Mucosa of descending colon (tissue), 3 donors: ENCODE results near the gene VCAN. TPM values are rescaled to one million over a fixed set of nuclear protein-coding genes. Genes with fewer than 3 reads are reported as not detected.

Experiments
- ATAC-seq: fragments of 200-7000 bp; cut with Tn5 transposase; one replicate; pipeline ENCODE4 v1.9.1; 2020; ENCODE audit warnings: mild to moderate bottlenecking, moderate library complexity
- DNase-seq, 3 donors: peaks; one replicate each; pipeline ENCODE4 v3.0.0-alpha.2; 2020
- H3K36me3 ChIP-seq: fragments of 200-600 bp; one replicate; pipeline ENCODE4 v1.8.0; 2021; ENCODE audit warnings: low read depth, mild to moderate bottlenecking
- H3K4me1 ChIP-seq: fragments of 200-600 bp; one replicate; pipeline ENCODE4 v1.8.0; 2021; ENCODE audit warnings: low read depth, mild to moderate bottlenecking
- H3K4me3 ChIP-seq: fragments of 200-600 bp; one replicate; pipeline ENCODE4 v1.8.0; 2021; ENCODE audit warnings: mild to moderate bottlenecking
- H3K9me3 ChIP-seq: fragments of 200-600 bp; one replicate; pipeline ENCODE4 v1.8.0; 2021; ENCODE audit warnings: mild to moderate bottlenecking
- intact Hi-C, 2 donors: fragments of 100-400 bp; cut with DNase I in 1 of 2; cut with micrococcal nuclease in 1 of 2; formaldehyde crosslinking; loops; one replicate each; pipeline versions ENCODE4 v1.11.0 to v1.11.1; 2022; cut with DNase I, micrococcal nuclease
- total RNA-seq, 3 donors: library from RNA; stranded (reverse); fragmentation: NEBNext Ultra II Directional in 2 of 3; extraction: Animal tissue kit (Norgen Biotek cat#: 25700) in 2 of 3; gene quantifications; one replicate each; pipeline versions ENCODE4 v1.2.1 to v1.2.4, GENCODE V29; 2021 to 2023
- TF ChIP-seq, protein P1 (sequence below): fragments of 200-600 bp; IDR thresholded peaks from one replicate; pipeline ENCODE4 v1.8.0; 2022; ENCODE audit warnings: antibody characterized with exemption, mild to moderate bottlenecking
- donor health status: DM: no; HTN: no; CAD: no; lungs with moderate emphysema.
- donor health status: DM: no; HTN: no; CAD: no.
- donor health status: DM: no; HTN: yes; CAD: no.

Gene VCAN
- total RNA-seq, 3 donors from 2014 or later: 8.8 to 36.0 (median 20.5) TPM

DNA sequence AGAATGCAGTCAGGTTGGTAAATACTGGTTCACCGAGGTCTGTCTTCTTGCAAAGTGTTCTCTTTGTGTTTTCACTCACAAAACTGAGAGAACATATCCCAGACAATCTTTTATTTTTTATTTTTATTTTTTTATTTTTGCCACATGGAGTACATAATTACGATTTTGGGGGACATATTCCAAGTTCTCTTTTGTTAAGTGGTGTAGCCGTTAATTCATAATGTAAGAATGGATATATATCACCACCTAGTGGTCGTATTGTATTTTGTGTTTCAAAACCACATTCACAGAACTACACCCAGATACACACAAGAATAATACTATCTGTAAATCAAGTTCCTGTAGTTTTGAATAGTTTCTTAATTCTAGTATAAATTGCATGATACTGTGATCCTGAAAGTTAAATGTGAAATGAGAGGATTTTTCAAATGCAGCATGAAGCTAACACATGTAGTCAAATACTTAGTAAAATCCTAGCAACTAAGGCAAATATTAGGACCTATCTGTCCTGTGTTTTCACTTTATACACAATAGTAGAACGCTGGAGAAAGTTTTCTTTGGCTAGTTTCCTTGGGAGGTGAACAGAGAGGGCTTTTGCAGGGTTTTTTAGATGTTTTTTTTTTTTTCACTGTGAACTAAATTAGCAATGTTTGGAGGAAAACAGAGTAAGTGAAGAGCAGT is 92.7 kb downstream of the VCAN start:
- ATAC-seq: peak; percentile 49
- TF ChIP-seq, protein P1, sequence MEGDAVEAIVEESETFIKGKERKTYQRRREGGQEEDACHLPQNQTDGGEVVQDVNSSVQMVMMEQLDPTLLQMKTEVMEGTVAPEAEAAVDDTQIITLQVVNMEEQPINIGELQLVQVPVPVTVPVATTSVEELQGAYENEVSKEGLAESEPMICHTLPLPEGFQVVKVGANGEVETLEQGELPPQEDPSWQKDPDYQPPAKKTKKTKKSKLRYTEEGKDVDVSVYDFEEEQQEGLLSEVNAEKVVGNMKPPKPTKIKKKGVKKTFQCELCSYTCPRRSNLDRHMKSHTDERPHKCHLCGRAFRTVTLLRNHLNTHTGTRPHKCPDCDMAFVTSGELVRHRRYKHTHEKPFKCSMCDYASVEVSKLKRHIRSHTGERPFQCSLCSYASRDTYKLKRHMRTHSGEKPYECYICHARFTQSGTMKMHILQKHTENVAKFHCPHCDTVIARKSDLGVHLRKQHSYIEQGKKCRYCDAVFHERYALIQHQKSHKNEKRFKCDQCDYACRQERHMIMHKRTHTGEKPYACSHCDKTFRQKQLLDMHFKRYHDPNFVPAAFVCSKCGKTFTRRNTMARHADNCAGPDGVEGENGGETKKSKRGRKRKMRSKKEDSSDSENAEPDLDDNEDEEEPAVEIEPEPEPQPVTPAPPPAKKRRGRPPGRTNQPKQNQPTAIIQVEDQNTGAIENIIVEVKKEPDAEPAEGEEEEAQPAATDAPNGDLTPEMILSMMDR: no peak
- Histone ChIP-seq H3K36me3 (no peaks in the 10 kb centered on the region), H3K4me1 (no peaks in the 10 kb centered on the region), H3K9me3 (no peaks in the 10 kb centered on the region), H3K4me3 (no peak overlapping the region)
- intact Hi-C loops: loop anchor here (5.0 to 10.0 kb wide), 2 partner anchors 1209 to 1212 kb away; no protein-coding TSS in a partner anchor
- DNase-seq: no peak

DNA sequence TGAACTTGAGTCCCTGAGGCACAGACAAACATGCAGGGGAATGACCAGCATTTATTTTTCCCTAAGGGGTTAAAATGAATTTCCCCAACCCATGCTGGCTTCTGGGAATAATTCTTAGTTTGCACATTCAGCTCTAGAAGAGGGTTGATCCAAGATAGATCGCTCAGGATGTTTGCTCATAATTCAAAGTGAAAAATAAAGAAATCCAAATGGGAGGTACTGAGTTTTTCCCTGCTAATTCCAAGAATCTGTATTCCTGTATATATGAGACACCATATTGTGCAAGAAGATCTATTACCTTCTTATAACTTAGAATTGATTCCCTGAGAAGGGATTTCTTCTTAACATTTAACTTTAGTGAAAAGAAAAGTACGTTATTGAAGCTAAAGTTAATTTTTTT is 96.2 kb downstream of the VCAN start:
- Histone ChIP-seq H3K4me1 (no peaks in the 10 kb centered on the region), H3K4me3 (no peak overlapping the region), H3K9me3 (no peaks in the 10 kb centered on the region), H3K36me3 (no peaks in the 10 kb centered on the region)
- no peak for ATAC-seq
- intact Hi-C loops: loop anchor here in 1 of 2 donors (10.0 kb wide), 1 partner anchor 1213 kb away; no protein-coding TSS in a partner anchor
- TF ChIP-seq, protein P1: no peak
- no peak for DNase-seq

DNA sequence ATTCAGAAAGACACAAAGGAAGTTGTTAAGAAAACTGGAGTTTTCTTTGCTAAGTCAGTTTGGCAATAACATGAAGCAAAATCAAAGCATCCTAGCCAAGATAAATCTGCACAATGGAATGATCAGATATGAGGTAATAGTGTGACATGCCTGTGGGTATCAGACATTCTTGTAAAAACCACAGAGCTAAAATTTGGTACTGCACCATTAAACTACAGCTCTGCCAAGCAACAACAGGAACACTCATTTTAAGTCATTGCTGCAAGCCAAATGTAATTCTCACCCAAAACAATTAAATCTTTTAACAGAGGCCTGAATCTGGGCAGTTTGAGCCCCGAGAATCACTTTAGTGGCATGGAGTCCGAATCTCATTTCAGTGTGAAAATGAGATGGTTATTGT is 96.6 kb downstream of the VCAN start:
- DNase-seq (no peak), ATAC-seq (no peak)
- intact Hi-C loops: loop anchor here in 1 of 2 donors (10.0 kb wide), 1 partner anchor 1213 kb away; no protein-coding TSS in a partner anchor
- H3K36me3 ChIP-seq: no peaks in the 10 kb centered on the region
- H3K9me3 ChIP-seq: no peaks in the 10 kb centered on the region
- TF ChIP-seq, protein P1: no peak
- no peak overlapping the region for H3K4me3 ChIP-seq
- H3K4me1 ChIP-seq: no peaks in the 10 kb centered on the region

DNA sequence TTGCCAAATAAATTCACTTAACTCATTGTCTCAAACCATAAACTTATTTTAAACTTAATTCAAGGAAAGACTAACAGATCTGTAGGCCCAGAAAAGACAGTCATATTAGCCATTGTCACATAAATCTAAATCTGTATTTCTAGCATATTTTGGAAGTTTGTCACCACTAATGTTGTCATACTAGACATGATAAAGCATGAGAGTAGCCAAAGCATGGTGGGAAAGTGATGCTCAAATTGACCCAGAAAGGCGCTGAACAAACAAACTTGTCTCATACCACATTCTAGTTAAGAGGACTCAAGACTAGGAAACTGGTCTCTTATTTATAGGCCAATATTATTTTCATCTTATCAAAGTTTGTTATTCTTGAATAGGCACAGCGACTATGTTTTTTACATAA is 99.4 kb downstream of the VCAN start:
- Histone ChIP-seq H3K4me3 (no peak overlapping the region), H3K9me3 (no peaks in the 10 kb centered on the region), H3K4me1 (no peaks in the 10 kb centered on the region), H3K36me3 (no peaks in the 10 kb centered on the region)
- DNase-seq (no peak), ATAC-seq (no peak)
- intact Hi-C loops: no loop called here
- TF ChIP-seq, protein P1: no peak

DNA sequence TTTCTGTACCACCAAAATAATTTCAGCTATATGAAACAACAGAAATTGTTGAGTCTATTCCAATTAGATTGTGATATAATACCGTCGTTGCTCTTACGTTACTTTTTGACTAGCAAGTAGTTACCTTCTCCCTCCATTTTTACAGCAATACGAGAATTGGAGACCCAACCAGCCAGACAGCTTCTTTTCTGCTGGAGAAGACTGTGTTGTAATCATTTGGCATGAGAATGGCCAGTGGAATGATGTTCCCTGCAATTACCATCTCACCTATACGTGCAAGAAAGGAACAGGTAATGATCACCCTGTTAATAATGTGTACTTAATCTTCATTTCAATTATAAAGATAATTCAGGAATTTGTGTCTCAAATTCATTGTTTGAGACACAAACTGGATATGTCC is 100.7 kb downstream of the VCAN start:
- TF ChIP-seq, protein P1: no peak
- no peak for ATAC-seq
- intact Hi-C loops: no loop called here
- no peak overlapping the region for H3K4me3 ChIP-seq
- no peaks in the 10 kb centered on the region for H3K9me3 ChIP-seq
- DNase-seq: no peak
- no peaks in the 10 kb centered on the region for H3K4me1 ChIP-seq
- no peaks in the 10 kb centered on the region for H3K36me3 ChIP-seq
